Endothelial cell of umbilical vein (primary cell): ENCODE measurements around the gene HOXA10. TPM values are rescaled to one million over a fixed set of nuclear protein-coding genes. Genes with fewer than 3 reads are reported as not detected.

Experiments used
- BruUV-seq: library from RNA; stranded (reverse); fragments of 400-500 nt; replicated peaks from 2 replicates; lab custom pipeline; 2021; lab: Mats Ljungman, UMichigan
- CTCF ChIA-PET: fragments of 300-600, 350-600 bp; sonication (Branson Sonifier 250); formaldehyde crosslinking; loops from one replicate; lab custom pipeline; 2021; ENCODE audit warnings: antibody characterized with exemption, inconsistent platforms; lab: Charles Lee
- POLR2A ChIA-PET: fragments of 300-600, 350-600 bp; sonication (Branson Sonifier 250); formaldehyde crosslinking; loops from one replicate; lab custom pipeline; 2021; ENCODE audit warnings: antibody characterized with exemption, inconsistent platforms; lab: Charles Lee
- DNase-seq: peaks from one replicate; pipeline ENCODE4 v3.0.0-alpha.2; 2011; ENCODE audit warnings: low read depth, low spot score
- FAIRE-seq: peaks from 2 replicates; lab custom pipeline; 2011; peaks lifted over from hg19 to GRCh38; lab: Jason Lieb, UNC
- H2AFZ ChIP-seq: 2 replicates; pipeline ENCODE4 v1.6.0; 2012; ENCODE audit warnings: low read depth, low read length, control low read depth, inconsistent platforms
- H3K27ac ChIP-seq: 2 replicates; pipeline ENCODE4 v1.5.1; 2011; ENCODE audit warnings: low read depth, mild to moderate bottlenecking, control low read depth, low read length, moderate library complexity; ENCODE audit not compliant: insufficient read depth
- H3K27me3 ChIP-seq, 2 experiments: 2 replicates each; pipeline versions ENCODE4 v1.6.0 to v1.6.1; 2011; ENCODE audit warnings: low read length in 2 of 2, mixed read lengths in 1 of 2; ENCODE audit not compliant: control insufficient read depth in 2 of 2, insufficient read depth in 2 of 2
- H3K36me3 ChIP-seq, 2 experiments: 2 replicates in 1 of 2; 3 replicates in 1 of 2; pipeline ENCODE4 v1.5.1; 2011; ENCODE audit warnings: low read length in 2 of 2, mild to moderate bottlenecking in 1 of 2, moderate library complexity in 1 of 2; ENCODE audit not compliant: control insufficient read depth in 2 of 2, insufficient read depth in 2 of 2; ENCODE audit errors: extremely low read depth in 1 of 2
- H3K4me1 ChIP-seq: 3 replicates; pipeline ENCODE4 v1.5.1; 2011; ENCODE audit warnings: mild to moderate bottlenecking, low read length; ENCODE audit not compliant: control insufficient read depth, insufficient read depth; ENCODE audit errors: extremely low read depth
- H3K4me2 ChIP-seq: 2 replicates; pipeline ENCODE4 v1.6.1; 2011; ENCODE audit warnings: low read length, control low read depth, mixed read lengths; ENCODE audit not compliant: insufficient read depth
- H3K4me3 ChIP-seq, 3 experiments: fragments of 200-600 bp in 1 of 3; sonication (generic), shearing (Covaris generic) in 1 of 3; replicated peaks in 1 of 3; 2 replicates each; pipeline ENCODE4 v1.5.1; 2011 to 2016; ENCODE audit warnings: control low read depth in 3 of 3, low read length in 3 of 3, mild to moderate bottlenecking in 2 of 3, inconsistent platforms in 1 of 3, low read depth in 1 of 3, moderate library complexity in 1 of 3; ENCODE audit not compliant: insufficient read depth in 1 of 3
- H3K79me2 ChIP-seq: 2 replicates; pipeline ENCODE4 v1.6.0; 2012; ENCODE audit warnings: low read length, inconsistent platforms; ENCODE audit not compliant: control insufficient read depth, insufficient read depth
- H3K9ac ChIP-seq: replicated peaks from 2 replicates; pipeline ENCODE3; 2011; ENCODE audit warnings: low read length, control low read depth; ENCODE audit not compliant: insufficient read depth; ENCODE audit errors: extremely low read depth
- H3K9me1 ChIP-seq: replicated peaks from 3 replicates; pipeline ENCODE4 v1.6.0; 2011; ENCODE audit warnings: mild to moderate bottlenecking, low read length; ENCODE audit not compliant: control insufficient read depth, insufficient read depth; ENCODE audit errors: extremely low read depth
- H3K9me3 ChIP-seq: replicated peaks from 2 replicates; pipeline ENCODE4 v1.5.1; 2012; ENCODE audit warnings: low read length, inconsistent platforms; ENCODE audit not compliant: control insufficient read depth, insufficient read depth
- H4K20me1 ChIP-seq: replicated peaks from 2 replicates; pipeline ENCODE3; 2011; ENCODE audit warnings: mild to moderate bottlenecking, low read length; ENCODE audit not compliant: control insufficient read depth, insufficient read depth; ENCODE audit errors: extremely low read depth
- CTCF ChIP-seq, 2 donors: IDR thresholded peaks; 1 replicate in 1 of 2; 2 replicates in 1 of 2; pipeline ENCODE4 v1.5.1; 2011; ENCODE audit warnings: low read length in 2 of 2, mild to moderate bottlenecking in 2 of 2, moderate library complexity in 2 of 2, control low read depth in 1 of 2, inconsistent platforms in 1 of 2, low read depth in 1 of 2; ENCODE audit not compliant: insufficient read depth in 1 of 2; ENCODE audit errors: extremely low read depth in 1 of 2
- EZH2 ChIP-seq: IDR thresholded peaks from 2 replicates; pipeline ENCODE4 v1.6.1; 2012; ENCODE audit warnings: borderline replicate concordance, low read depth, mild to moderate bottlenecking, moderate library complexity, low read length, inconsistent platforms; ENCODE audit not compliant: severe bottlenecking
- FOS ChIP-seq: IDR thresholded peaks from 2 replicates; pipeline ENCODE4 v1.6.1; 2011; ENCODE audit warnings: mild to moderate bottlenecking, low read length, moderate library complexity, borderline replicate concordance; ENCODE audit not compliant: insufficient read depth
- GATA2 ChIP-seq: IDR thresholded peaks from 2 replicates; pipeline ENCODE4 v1.7.0; 2011; ENCODE audit warnings: low read depth, mild to moderate bottlenecking, moderate library complexity, mixed read lengths, low read length; ENCODE audit not compliant: insufficient read length, insufficient read depth
- JUN ChIP-seq: IDR thresholded peaks from 2 replicates; pipeline ENCODE4 v1.6.1; 2011; ENCODE audit warnings: borderline replicate concordance, low read depth; ENCODE audit not compliant: insufficient read length, insufficient read depth
- MAX ChIP-seq: IDR thresholded peaks from 2 replicates; pipeline ENCODE4 v1.6.1; 2011; ENCODE audit not compliant: insufficient read depth, insufficient read length
- MYC ChIP-seq: IDR thresholded peaks from one replicate; pipeline ENCODE4 v1.6.1; 2011; ENCODE audit warnings: mild to moderate bottlenecking, low read depth, low read length
- POLR2A ChIP-seq: IDR thresholded peaks from 2 replicates; pipeline ENCODE4 v1.6.1; 2012; ENCODE audit warnings: low read depth, mild to moderate bottlenecking, control low read depth, low read length
- POLR2AphosphoS5 ChIP-seq: IDR thresholded peaks from 2 replicates; pipeline ENCODE4 v1.6.1; 2012; ENCODE audit warnings: low read depth, mild to moderate bottlenecking, control low read depth, low read length, moderate library complexity; ENCODE audit not compliant: insufficient read depth
- dilution Hi-C: fragments of 300-500 bp; cut with MboI; formaldehyde crosslinking; loops from one replicate; pipeline ENCODE4 v1.15.0; 2019; ENCODE audit warnings: low sequenced_read_pairs; ENCODE audit not compliant: extremely low pct_ligation_motif_present
- intact Hi-C: fragments of 100-400 bp; cut with micrococcal nuclease; formaldehyde crosslinking; loops from one replicate; pipeline ENCODE4 v1.10.0; 2022
- polyA plus RNA-seq, 4 experiments: library from polyadenylated mRNA; depleted of rRNA in 3 of 4; stranded (reverse) in 3 of 4; unstranded in 1 of 4; fragments of >200 nt; gene quantifications; 2 replicates each; pipeline versions ENCODE4 v1.2.1 to v1.2.3, GENCODE V29; 2011 to 2012; ENCODE audit warnings: missing spikeins in 1 of 4
- total RNA-seq: library from RNA; stranded (reverse); gene quantifications from 2 replicates; pipeline ENCODE4 v1.2.3, GENCODE V29; 2021

The HOXA10 gene
- total and polyA plus RNA-seq, 2 donors (not counting 3 experiments of a cell fraction or from before 2014, with no cell fraction given): 24.4 to 30.3 TPM

- dilution Hi-C loops: no loop called here
- no peaks in the 10 kb centered on the region for H4K20me1 ChIP-seq
- peak; percentile 72 for FAIRE-seq
These were observed 43.4 kb downstream of the HOXA10 start, which contains the start of gene HOXA4 for GRCh38 chr7:27130540-27131389. TSS of gene HOXA4 (minus strand) at chr7:27130757. CDS start at chr7:27130733, 24 bp downstream.

More at GRCh38 chr7:27130540-27131389, 43.4 kb downstream of the HOXA10 start, which contains the start of gene HOXA4:
- Histone ChIP-seq H3K4me3 (peak within 1 kb of the TSS; percentile 36 to 60 (median 58)), H2AFZ (peak within 1 kb of the TSS; percentile 48), H3K36me3 (peaks cover 0 to 11% of the 10 kb centered on the region in 2 experiments), H3K4me1 (peaks cover 66% of the 10 kb centered on the region), H3K4me2 (peak within 1 kb of the TSS; percentile 73), H3K9ac (peak within 1 kb of the TSS; percentile 72), H3K9me3 (no peaks in the 10 kb centered on the region), H3K27ac (peak within 1 kb of the TSS; percentile 67), H3K9me1 (no peaks in the 10 kb centered on the region), H3K27me3 (no peaks in the 10 kb centered on the region), H3K79me2 (peaks cover 73% of the 10 kb centered on the region)
- intact Hi-C loops: loop anchor here (1.0 kb wide), 2 partner anchors 12 to 34 kb away; no protein-coding TSS in a partner anchor
- DNase-seq: peak; percentile 89
- ChIA-PET POLR2A (interaction anchor here (0.7 to 1.6 kb wide), 4 partner anchors 16 to 442 kb away, joined by 4 to 6 read pairs (median 4); no protein-coding TSS in a partner anchor), CTCF (interaction anchor here (0.9 to 2.7 kb wide), 17 partner anchors 11 to 761 kb away, joined by 3 to 16 read pairs (median 6); partner anchors contain the start of gene HOXA5)
- BruUV-seq: no TSS peak
- TF ChIP-seq FOS: no peak
- TF ChIP-seq POLR2AphosphoS5: peak; percentile 42
- TF ChIP-seq MAX: peak; percentile 93
- no peak for TF ChIP-seq GATA2
- no peak for TF ChIP-seq JUN
- TF ChIP-seq MYC: no peak
- TF ChIP-seq EZH2: no peak
- TF ChIP-seq POLR2A: peak; percentile 57
- no peak for TF ChIP-seq CTCF (IDR thresholded peaks at IDR 0.05; ENCODE audit: extremely low read depth in 1 of 2, insufficient read depth in 1 of 2, low read depth in 1 of 2, low read length in 2 of 2)
